Pancreas (tissue), 10 donors: Measurements from ENCODE around the gene BCL2. TPM values are rescaled to one million over a fixed set of nuclear protein-coding genes. Genes with fewer than 3 reads are reported as not detected.

ENCODE experiments used
- ATAC-seq, 4 donors: fragments of 200-7000 bp; cut with Tn5 transposase; one replicate each; pipeline versions ENCODE4 v1.8.0 to v1.9.1; 2020; ENCODE audit warnings: mild to moderate bottlenecking in 4 of 4, moderate library complexity in 4 of 4
- DNase-seq, 6 donors: peaks; one replicate each; pipeline ENCODE4 v3.0.0-alpha.2; 2020
- FAIRE-seq: peaks from 2 replicates; lab custom pipeline; 2012; peaks lifted over from hg19 to GRCh38; lab: Jason Lieb, UNC
- H3K27ac ChIP-seq, 4 donors: fragments of 200-600 bp; sonication (generic); 1 replicate in 3 of 4; 2 replicates in 1 of 4; pipeline versions ENCODE4 v1.5.0 to v1.8.0; 2020
- H3K27me3 ChIP-seq, 4 donors: fragments of 200-600 bp; one replicate each; pipeline ENCODE4 v1.8.0; 2021
- H3K36me3 ChIP-seq, 3 donors: fragments of 200-600 bp; sonication (generic) in 1 of 3; one replicate each; pipeline versions ENCODE4 v1.5.0 to v1.8.0; 2020 to 2021
- H3K4me1 ChIP-seq, 3 donors: fragments of 200-600 bp; one replicate each; pipeline ENCODE4 v1.8.0; 2021
- H3K4me3 ChIP-seq, 4 donors: fragments of 200-600 bp; sonication (generic) in 2 of 4; one replicate each; pipeline versions ENCODE4 v1.5.0 to v1.8.0; 2020 to 2021
- H3K9me3 ChIP-seq, 4 donors: fragments of 200-600 bp; one replicate each; pipeline ENCODE4 v1.8.0; 2021
- CTCF ChIP-seq, 4 donors: fragments of 200-600 bp; sonication (generic) in 3 of 4; IDR thresholded peaks; one replicate each; pipeline versions ENCODE4 v1.5.0 to v1.8.0; 2021; ENCODE audit warnings: antibody characterized with exemption in 4 of 4
- WGBS, 2 donors: extraction: QIAGEN DNeasy Blood & Tissue Kit; methylation state at CpG; one replicate each; pipeline ENCODE4 v1.1.7; 2013; 5-methylcytosine and 5-hydroxymethylcytosine counted together
- intact Hi-C, 3 donors: fragments of 100-400 bp; cut with DNase I; formaldehyde crosslinking; loops; one replicate each; pipeline versions ENCODE4 v1.11.1 to v1.14.2; 2022
- polyA plus RNA-seq, 2 donors: library from polyadenylated mRNA; stranded (reverse); fragments of 200-250 nt; gene quantifications; one replicate each; pipeline ENCODE4 v1.2.3, GENCODE V29; 2013
- total RNA-seq, 6 donors: library from RNA; stranded (reverse); fragmentation: NEBNext Ultra II Directional in 4 of 6; extraction: Animal tissue kit (Norgen Biotek cat#: 25700) in 4 of 6; gene quantifications; one replicate each; pipeline versions ENCODE4 v1.2.1 to v1.2.4, GENCODE V29; 2021 to 2023
- donor health status: healthy with polysubstance abuse.
- donor health status: DM: no; HTN: no; CAD: no; lungs with moderate emphysema.
- donor health status: DM: no; HTN: no; CAD: no.
- donor health status: control.
- donor health status: control.
- donor health status: Bipolar disorder and iron deficiency.
- donor health status: DM: yes; HTN: yes; CAD: no.
- donor health status: DM: no; HTN: no; CAD: no.
- donor health status: DM: no; HTN: no; CAD: no.
- donor health status: DM: yes; HTN: yes; CAD: no.

BCL2 gene
- total and polyA plus RNA-seq, 8 donors = 1.9 to 9.0 (median 4.2) TPM

DNA sequence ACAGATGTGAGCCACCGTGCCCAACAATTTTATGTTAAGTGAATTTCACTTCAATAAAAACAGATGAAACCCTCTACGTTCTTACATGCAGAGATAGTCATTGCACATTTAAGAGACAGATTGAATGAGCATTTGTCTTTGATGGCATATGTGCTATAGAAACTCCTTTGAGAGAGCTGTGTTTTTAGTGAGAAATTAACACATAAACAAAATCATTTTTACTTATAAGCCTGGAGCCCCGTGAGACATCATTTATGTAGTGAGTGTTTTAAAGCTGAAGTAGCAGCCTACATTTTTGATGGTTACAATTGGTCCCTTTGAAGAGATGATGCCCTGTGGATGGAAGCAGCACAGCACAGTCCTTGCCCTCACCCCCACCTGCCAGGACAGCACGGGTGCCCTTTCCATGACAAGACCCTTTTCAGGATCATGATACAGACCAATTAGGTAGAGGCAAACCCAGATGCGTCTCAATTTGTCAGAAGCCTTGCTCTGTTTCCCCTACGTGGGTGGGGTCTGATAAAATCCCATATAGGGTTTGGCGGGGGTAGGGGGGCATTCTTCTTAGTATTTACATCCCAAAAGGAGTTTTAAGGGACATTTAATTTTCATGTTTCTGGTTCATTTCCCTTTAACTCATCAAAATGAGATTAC, 237.1 kb downstream of the BCL2 start:
- Histone ChIP-seq H3K27ac (no peak overlapping the region), H3K27me3 (no peaks in the 10 kb centered on the region), H3K4me1 (no peaks in the 10 kb centered on the region), H3K9me3 (no peaks in the 10 kb centered on the region), H3K4me3 (no peak overlapping the region), H3K36me3 (no peaks in the 10 kb centered on the region)
- DNase-seq (no peak), FAIRE-seq (no peak), ATAC-seq (no peak)
- TF ChIP-seq CTCF (IDR thresholded peaks at IDR 0.05) = no peak
- intact Hi-C loops = no loop called here
- WGBS, 2 donors = 72 to 82% methylated on average over 7 of the region's 7 CpGs

- H3K36me3 ChIP-seq = no peaks in the 10 kb centered on the region
- DNase-seq = no peak
- intact Hi-C loops = no loop called here
- H3K27ac ChIP-seq = no peak overlapping the region
- H3K4me1 ChIP-seq = peaks cover 0 to 3% (median 0%) of the 10 kb centered on the region in 3 donors
- no peak for ATAC-seq
- no peak for FAIRE-seq
- H3K9me3 ChIP-seq = no peaks in the 10 kb centered on the region
- WGBS, 2 donors = 71 to 74% methylated on average over 1 of the region's 1 CpG
- no peaks in the 10 kb centered on the region for H3K27me3 ChIP-seq
- no peak for TF ChIP-seq CTCF (IDR thresholded peaks at IDR 0.05)
- no peak overlapping the region for H3K4me3 ChIP-seq
Measured at GRCh38 chr18:63079114-63079513, 240.5 kb downstream of the BCL2 start.

DNA sequence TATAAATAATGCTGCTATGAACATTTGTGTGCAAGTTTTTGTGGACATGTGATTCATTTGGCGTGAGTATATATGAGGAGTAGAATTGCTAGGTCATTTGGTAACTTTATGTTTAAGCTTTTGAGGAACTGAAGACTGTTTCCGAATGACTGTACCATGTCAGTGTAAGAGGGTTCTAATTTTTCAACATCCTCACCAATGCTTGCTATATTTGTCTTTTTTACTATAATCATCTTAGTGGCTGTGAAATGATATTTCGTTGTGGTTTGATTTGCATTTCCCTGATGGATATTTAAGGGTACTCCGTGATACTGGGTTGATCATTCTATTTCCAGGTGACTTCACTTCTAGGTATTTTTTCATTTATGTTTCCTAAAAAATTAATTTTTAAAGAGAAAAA, 241.1 kb downstream of the BCL2 start:
- no peak overlapping the region for H3K27ac ChIP-seq
- DNase-seq (no peak), FAIRE-seq (no peak), ATAC-seq (no peak)
- peaks cover 0 to 3% (median 0%) of the 10 kb centered on the region in 3 donors for H3K4me1 ChIP-seq
- no peak overlapping the region for H3K4me3 ChIP-seq
- intact Hi-C loops = no loop called here
- no peaks in the 10 kb centered on the region for H3K9me3 ChIP-seq
- 73 to 86% methylated on average over 4 of the region's 4 CpGs for WGBS, 2 donors
- no peaks in the 10 kb centered on the region for H3K27me3 ChIP-seq
- H3K36me3 ChIP-seq = no peaks in the 10 kb centered on the region
- no peak for TF ChIP-seq CTCF (IDR thresholded peaks at IDR 0.05)

GRCh38 chr18:63074981-63075404, 244.6 kb downstream of the BCL2 start:
- ATAC-seq (peak; percentile 95 to 98 (median 96)), FAIRE-seq (no peak), DNase-seq (peak; percentile 56 to 87 (median 70))
- no peak for TF ChIP-seq CTCF (IDR thresholded peaks at IDR 0.05)
- Histone ChIP-seq H3K27ac (peak overlapping the region; percentile 31 to 79 (median 70)), H3K27me3 (no peaks in the 10 kb centered on the region), H3K36me3 (no peaks in the 10 kb centered on the region), H3K9me3 (no peaks in the 10 kb centered on the region), H3K4me1 (peaks cover 0 to 3% (median 0%) of the 10 kb centered on the region in 3 donors), H3K4me3 (peak overlapping the region in 3 of 4 donors; percentile 6 to 42 (median 37))
- intact Hi-C loops = no loop called here
- 2 to 3% methylated on average over 19 of the region's 19 CpGs for WGBS, 2 donors

- no peaks in the 10 kb centered on the region for H3K36me3 ChIP-seq
- no peak for TF ChIP-seq CTCF (IDR thresholded peaks at IDR 0.05)
- H3K4me3 ChIP-seq = no peak overlapping the region
- no peaks in the 10 kb centered on the region for H3K9me3 ChIP-seq
- no peaks in the 10 kb centered on the region for H3K27me3 ChIP-seq
- WGBS, 2 donors = 83 to 87% methylated on average over 2 of the region's 2 CpGs
- peaks cover 0 to 3% (median 0%) of the 10 kb centered on the region in 3 donors for H3K4me1 ChIP-seq
- intact Hi-C loops = no loop called here
- FAIRE-seq (no peak), DNase-seq (no peak), ATAC-seq (no peak)
- H3K27ac ChIP-seq = no peak overlapping the region
Measured at GRCh38 chr18:63073481-63073880, 246.1 kb downstream of the BCL2 start.
